ENCODE data around the gene CD226.
"Not testable (repeated sequence)": the region's sequence is repeated elsewhere in the genome, so short reads cannot be mapped to it uniquely, and the experiment has no call there.

The CD226 gene

GRCh38 chr18:69899154-69899923 is 48.3 kb downstream of the CD226 start:
- DNase-seq = not testable (repeated sequence)

DNA sequence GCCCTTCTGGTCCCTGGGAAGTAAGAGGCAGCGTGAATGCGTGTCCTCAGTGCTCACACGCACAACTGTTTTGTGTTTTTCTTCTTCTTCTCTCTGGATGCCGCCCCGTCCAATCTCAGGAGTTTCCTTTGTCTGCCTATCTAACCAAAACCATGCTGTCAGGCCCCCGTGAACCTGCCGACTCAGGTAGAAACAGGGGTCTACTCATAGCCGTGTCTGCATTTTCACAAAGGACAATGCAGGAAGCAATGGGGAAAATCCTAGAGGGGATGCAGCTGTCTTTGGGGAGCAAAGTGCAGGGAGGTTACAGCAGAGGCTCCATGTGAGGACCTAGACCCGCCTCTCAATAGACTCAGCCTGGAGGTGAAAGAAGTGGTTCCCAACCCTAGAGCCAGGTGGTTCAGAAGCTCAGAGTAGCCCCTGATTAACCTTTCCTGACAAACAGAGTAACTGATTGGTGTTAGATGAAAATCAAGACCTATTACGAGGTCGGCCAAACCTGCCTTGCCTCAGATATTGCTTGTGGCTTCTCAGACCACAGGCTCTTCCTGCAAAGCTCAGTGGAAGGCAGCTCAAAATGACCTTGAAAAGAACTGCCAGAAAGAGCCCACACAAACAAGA is 49.3 kb downstream of the CD226 start:
- no peak for DNase-seq

DNA sequence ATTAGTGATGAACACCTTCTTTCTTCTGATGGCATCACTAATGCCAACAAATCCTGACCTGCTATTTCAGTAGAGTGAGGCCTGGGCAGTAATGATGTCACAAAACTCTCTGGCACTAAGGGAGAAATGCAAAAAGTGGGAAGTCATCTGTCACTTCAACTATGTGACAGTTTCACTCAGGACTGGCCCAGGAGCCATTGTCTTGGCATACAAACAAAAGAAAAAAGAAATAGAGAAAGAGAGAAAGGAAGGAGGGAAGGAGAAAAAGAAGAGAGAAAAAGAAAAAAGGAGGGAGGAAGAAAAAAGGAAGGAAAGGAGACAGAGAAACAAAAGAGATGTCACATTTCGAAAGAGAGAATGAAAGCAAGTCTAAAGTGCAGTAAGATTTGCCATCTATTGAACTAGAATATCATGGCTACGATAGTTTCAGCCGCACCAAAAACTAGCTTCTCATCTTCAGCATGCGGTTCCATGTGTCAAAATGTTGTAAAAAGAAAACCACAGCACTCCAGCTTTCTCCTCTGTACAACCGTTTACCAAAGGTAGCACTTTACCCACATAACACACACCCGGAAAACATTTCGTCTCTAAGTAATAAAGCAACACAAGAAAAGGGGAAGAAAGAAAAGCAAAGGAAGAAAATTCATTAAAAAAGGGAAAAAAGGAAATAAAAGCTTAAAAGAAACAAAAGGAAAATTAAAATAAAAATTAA is 50.1 kb downstream of the CD226 start:
- DNase-seq = no peak

GRCh38 chr18:69895066-69896047 is 52.3 kb downstream of the CD226 start:
- no peak for DNase-seq

- DNase-seq = no peak
Measured at GRCh38 chr18:69894467-69894866, 53.2 kb downstream of the CD226 start.

GRCh38 chr18:69890558-69890957 is 57.1 kb downstream of the CD226 start:
- no peak for DNase-seq

GRCh38 chr18:69889009-69889408 is 58.7 kb downstream of the CD226 start:
- no peak for DNase-seq

DNA sequence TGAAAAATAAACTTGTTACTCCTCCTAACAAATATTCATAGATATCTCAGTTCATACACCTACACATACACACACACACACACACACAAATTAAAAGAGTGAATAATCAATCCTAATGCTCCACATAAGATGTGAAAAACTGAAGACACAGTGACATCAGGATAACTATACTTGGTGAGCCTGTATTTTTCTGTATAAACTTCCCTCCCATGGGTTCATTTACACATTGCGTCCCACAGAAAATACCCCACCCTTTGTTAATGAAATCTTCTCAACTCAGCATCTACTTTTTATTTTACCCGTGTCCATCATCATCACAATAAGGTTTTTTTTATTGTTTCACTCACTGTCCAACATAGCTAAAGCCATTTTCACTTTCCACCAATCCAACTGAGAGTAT is 60.4 kb downstream of the CD226 start:
- DNase-seq = no peak

DNA sequence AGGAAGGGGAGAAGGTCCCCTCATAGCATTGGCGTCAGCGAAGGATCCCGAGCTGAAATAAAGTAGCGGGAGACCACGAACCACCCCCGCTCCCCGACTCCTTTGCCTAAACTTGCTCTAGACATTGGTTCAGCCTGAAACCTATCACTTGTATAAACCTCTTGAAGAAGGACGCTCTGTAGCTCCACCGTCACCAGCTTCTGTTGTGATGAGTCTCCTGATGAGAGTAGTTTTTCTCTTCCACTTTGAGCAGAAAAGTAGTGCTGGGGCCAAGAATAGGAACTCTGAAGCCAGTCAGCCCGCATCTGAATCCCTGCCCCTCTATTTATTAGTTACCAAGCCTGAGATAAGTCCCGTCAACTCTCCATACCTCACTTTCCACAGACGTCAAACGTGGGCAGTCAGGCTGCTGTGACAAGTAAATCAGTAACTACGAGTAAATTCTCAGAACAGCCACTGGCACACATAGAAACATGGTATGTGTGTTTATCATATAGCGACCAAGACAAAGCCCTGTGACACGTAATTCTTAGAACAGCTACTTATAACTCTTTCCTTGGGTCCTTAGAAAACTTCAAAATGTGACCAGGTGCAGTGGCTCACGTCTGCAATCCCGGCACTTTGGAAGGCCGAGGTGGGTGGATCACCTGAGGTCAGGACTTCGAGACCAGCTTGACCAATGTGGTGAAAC is 61.7 kb downstream of the CD226 start:
- no peak for DNase-seq

- DNase-seq = no peak
Measured at GRCh38 chr18:69885355-69885754, 62.3 kb downstream of the CD226 start.

DNA sequence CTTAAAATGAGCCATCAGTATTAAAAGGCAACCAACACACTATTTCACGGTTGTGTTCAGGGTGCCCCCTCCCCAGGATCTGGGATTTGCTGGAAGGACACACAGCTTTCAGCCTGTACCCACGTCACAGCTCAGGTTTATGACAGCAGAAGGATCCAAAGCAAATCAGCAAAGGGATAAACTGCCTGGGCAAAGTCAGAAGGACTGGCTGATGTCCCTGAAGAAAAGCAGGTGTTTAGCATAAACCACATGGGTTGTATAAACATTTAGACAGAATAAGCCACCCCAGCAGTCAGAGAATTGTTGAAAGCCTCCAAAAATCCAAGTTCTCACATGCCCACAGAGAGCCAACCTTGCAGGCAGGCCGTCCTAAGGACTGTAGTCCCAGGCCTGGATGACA is 63.9 kb downstream of the CD226 start:
- DNase-seq = no peak

GRCh38 chr18:69882965-69883668 is 64.6 kb downstream of the CD226 start:
- no peak for DNase-seq

DNA sequence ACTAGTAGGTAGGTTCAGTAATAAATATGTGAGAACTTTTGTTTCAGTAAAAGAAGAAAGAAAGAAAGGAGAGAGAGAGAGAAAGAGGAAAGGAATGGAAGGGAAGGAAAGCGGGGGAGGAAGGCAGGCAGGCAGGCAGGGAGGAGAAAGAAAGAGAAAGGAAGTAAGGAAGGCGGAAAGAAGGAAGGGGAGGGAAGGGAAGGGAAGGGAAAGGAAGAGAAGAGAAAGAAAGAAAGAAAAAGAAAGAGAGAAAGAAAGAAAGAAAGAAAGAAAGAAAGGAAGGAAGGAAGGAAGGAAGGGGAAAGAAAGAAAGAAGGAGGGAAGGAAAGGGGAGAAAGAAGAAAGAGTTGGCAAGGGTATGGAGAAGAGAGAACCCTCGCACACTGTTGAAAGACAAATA is 67.6 kb downstream of the CD226 start:
- DNase-seq = no peak

GRCh38 chr18:69879051-69879450 is 68.6 kb downstream of the CD226 start:
- DNase-seq = not testable (repeated sequence)

DNA sequence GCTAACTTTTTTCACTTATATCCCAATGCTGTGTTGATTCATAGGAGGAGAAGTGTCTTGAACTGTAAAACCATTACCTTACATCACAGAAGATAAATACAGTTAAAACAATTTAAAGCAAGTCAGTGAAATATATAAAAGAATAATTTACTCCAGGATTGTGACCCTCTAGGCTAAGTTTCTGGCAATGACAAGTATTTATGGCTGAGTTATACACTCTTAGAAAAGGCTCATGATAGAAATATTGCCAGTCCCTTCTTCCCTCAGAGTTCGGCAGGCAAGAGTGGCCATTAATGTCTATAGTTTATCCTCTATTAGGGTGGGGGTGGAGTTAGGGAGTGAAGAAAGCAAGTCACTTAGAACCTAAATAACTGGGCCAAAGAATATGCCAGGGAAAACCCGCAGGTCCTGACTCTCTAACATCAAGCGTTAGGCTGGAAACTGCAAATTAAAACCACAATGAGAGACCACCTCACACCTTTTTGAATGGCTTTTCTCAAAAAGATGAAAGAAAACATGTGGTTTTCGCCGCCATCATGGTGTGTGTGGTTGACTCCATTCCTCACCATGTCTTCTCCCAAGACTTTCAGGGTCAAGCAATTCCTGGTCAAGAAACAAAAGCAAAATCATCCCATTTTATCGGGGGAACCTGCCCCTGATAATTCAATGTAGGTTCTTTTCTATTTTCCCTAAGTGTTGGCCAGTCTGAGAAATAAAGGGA is 69.3 kb downstream of the CD226 start:
- no peak for DNase-seq

DNA sequence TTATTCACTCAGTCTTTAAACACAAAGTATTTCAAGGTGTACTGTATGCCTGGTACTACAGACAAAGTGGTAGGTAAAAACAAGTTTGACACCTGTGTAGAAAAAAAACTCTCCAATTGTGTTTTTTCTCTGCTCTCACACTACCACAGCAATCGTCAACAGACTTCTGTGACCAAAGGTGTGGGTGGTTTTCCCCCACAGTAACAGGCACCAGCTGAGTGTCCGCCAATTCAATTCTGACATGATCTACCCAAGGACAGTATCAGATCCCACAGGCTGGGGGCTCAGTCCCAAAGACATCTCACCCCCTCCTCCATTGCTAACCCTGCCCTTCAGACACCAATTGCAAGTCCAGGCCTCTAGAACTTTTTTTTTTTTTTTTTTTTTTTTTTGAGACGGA is 71.2 kb downstream of the CD226 start:
- DNase-seq = no peak

DNA sequence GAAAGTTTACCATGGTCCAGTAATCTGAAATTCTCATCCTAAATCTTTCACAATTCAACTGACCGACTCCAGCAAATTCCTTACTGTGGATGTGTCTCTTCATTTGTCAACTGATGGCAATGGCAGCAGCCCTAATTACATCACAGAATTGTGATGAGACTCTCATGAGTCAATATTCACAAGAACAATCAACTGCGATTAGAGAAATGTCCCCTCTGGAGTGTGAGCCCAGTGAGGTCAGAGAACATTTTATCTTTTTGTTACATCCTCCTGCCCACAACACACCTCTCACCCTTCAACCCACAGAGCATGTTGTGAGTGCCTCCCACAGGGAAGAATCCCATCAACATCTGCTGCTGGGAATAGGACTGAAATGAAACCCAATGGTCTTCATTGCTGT is 73.6 kb downstream of the CD226 start:
- DNase-seq = no peak

DNA sequence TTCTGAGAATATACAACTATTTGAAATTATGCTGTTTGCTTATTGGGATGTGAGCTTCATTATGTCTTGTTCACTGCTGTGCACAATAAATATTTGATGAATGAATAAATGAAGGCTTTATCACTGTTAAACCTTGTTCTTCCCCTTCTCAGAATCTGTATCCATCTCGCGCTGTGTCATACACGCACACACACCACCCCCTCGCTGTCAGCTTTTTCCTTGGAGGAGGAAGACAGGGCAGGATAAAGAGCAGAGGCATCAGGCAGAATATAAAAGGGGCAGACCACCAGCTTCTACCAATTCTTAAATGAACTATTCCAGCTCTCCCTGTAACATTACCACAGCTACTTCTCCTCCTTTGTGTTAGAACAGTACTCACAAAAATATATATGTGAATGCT is 75.0 kb downstream of the CD226 start:
- DNase-seq = no peak

GRCh38 chr18:69871363-69871762 is 76.3 kb downstream of the CD226 start:
- DNase-seq = no peak

DNA sequence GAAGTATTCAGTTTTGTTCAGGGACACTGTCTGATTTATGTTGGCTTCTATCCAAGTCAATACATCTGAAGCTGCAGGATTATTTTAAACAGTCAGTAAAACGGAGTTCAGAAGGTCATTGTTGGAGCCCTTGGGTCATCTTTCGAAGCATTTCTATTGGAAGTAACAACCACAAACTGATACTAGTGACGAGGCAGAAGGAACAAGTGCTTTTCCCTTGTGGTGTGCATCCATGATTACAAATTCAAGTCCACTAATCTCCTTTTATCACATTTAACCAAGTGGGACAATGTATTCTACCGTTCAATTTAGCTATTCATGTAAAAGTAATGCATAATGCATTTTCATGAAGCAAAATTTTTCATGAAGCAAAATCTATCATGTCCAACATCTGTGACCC is 76.9 kb downstream of the CD226 start:
- DNase-seq = no peak

GRCh38 chr18:69866212-69866611 is 81.5 kb downstream of the CD226 start:
- no peak for DNase-seq

Data from effector CD8-positive, alpha-beta T cell (primary cell).